Liver (tissue), 3 donors: ENCODE data around the gene CCDC167.

Experiments
- EGR1 ChIP-seq, 2 donors: IDR thresholded peaks; 2 replicates each; pipeline ENCODE4 v1.6.1; 2016 to 2018; ENCODE audit warnings: antibody characterized with exemption in 2 of 2, low read depth in 2 of 2
- FOXA1 ChIP-seq: IDR thresholded peaks from 2 replicates; pipeline ENCODE4 v1.6.1; 2016; ENCODE audit warnings: antibody characterized with exemption
- GABPA ChIP-seq, 2 donors: IDR thresholded peaks in 1 of 2; conservative IDR thresholded peaks in 1 of 2; 2 replicates each; pipeline ENCODE4 v1.6.1; 2016; ENCODE audit warnings: antibody characterized with exemption in 2 of 2, mild to moderate bottlenecking in 1 of 2, moderate library complexity in 1 of 2
- HNF4A ChIP-seq, 2 donors: conservative IDR thresholded peaks; 2 replicates each; pipeline ENCODE4 v1.6.1; 2016; ENCODE audit warnings: antibody characterized with exemption in 2 of 2, mild to moderate bottlenecking in 2 of 2
- HNF4G ChIP-seq: IDR thresholded peaks from 2 replicates; pipeline ENCODE4 v1.6.1; 2016; ENCODE audit warnings: antibody characterized with exemption
- JUND ChIP-seq, 2 donors: IDR thresholded peaks; 2 replicates each; pipeline ENCODE4 v1.6.1; 2016; ENCODE audit warnings: antibody characterized with exemption in 2 of 2
- RAD21 ChIP-seq, 2 donors: IDR thresholded peaks; 2 replicates each; pipeline ENCODE4 v1.6.1; 2016; ENCODE audit warnings: antibody characterized with exemption in 2 of 2, mild to moderate bottlenecking in 2 of 2
- TAF1 ChIP-seq: conservative IDR thresholded peaks from 2 replicates; pipeline ENCODE4 v1.6.1; 2016; ENCODE audit warnings: antibody characterized with exemption, mild to moderate bottlenecking
- YY1 ChIP-seq: IDR thresholded peaks from 2 replicates; pipeline ENCODE4 v1.6.1; 2016; ENCODE audit warnings: antibody characterized with exemption, mild to moderate bottlenecking
- TF ChIP-seq, protein P1 (sequence below): fragments of 150-350 bp; IDR thresholded peaks from 2 replicates; pipeline ENCODE4 v1.5.1; 2017; ENCODE audit warnings: improper control_type of control experiment, low read depth, low read length; ENCODE audit not compliant: missing input control
- TF ChIP-seq, protein P2 (sequence below): IDR thresholded peaks from 2 replicates; pipeline ENCODE4 v1.6.1; 2016; ENCODE audit warnings: antibody characterized with exemption
- TF ChIP-seq, protein P3 (sequence below): IDR thresholded peaks from 2 replicates; pipeline ENCODE4 v1.6.1; 2016; ENCODE audit warnings: antibody characterized with exemption, mild to moderate bottlenecking
- TF ChIP-seq, protein P4 (sequence below): IDR thresholded peaks from 2 replicates; pipeline ENCODE4 v1.6.1; 2016; ENCODE audit warnings: antibody characterized with exemption
- donor health status: healthy.
- donor health status: healthy.

DNA sequence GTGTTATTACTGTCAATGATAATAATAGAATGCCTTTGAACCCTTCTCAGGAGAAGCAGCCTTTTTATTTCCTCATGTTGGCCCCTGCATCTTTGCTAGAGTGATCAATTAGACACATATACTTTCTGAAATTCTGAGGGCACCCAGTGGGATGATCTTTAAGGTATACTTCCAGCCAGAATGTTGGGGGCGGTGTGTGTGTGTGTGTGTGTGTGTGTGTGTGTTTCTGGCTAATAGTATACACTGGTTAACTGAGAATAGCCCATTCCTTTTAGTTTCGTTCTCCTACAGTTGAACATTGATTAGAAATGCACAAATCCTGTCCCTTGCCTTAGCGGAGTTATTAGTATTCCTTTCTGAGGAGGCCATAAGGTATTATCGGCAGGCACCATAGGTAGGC, 41.7 kb upstream of the CCDC167 start:
- TF ChIP-seq RAD21 (IDR thresholded peaks at IDR 0.05) = no peak
- no peak for TF ChIP-seq YY1
- TF ChIP-seq, protein P1, sequence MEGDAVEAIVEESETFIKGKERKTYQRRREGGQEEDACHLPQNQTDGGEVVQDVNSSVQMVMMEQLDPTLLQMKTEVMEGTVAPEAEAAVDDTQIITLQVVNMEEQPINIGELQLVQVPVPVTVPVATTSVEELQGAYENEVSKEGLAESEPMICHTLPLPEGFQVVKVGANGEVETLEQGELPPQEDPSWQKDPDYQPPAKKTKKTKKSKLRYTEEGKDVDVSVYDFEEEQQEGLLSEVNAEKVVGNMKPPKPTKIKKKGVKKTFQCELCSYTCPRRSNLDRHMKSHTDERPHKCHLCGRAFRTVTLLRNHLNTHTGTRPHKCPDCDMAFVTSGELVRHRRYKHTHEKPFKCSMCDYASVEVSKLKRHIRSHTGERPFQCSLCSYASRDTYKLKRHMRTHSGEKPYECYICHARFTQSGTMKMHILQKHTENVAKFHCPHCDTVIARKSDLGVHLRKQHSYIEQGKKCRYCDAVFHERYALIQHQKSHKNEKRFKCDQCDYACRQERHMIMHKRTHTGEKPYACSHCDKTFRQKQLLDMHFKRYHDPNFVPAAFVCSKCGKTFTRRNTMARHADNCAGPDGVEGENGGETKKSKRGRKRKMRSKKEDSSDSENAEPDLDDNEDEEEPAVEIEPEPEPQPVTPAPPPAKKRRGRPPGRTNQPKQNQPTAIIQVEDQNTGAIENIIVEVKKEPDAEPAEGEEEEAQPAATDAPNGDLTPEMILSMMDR = no peak
- no peak for TF ChIP-seq TAF1
- TF ChIP-seq GABPA (IDR thresholded peaks at IDR 0.05 in 1 of 2, conservative IDR thresholded peaks at IDR 0.05 in 1 of 2) = no peak
- TF ChIP-seq, protein P2, sequence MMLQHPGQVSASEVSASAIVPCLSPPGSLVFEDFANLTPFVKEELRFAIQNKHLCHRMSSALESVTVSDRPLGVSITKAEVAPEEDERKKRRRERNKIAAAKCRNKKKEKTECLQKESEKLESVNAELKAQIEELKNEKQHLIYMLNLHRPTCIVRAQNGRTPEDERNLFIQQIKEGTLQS = no peak
- no peak for TF ChIP-seq JUND (IDR thresholded peaks at IDR 0.05)
- TF ChIP-seq, protein P3, sequence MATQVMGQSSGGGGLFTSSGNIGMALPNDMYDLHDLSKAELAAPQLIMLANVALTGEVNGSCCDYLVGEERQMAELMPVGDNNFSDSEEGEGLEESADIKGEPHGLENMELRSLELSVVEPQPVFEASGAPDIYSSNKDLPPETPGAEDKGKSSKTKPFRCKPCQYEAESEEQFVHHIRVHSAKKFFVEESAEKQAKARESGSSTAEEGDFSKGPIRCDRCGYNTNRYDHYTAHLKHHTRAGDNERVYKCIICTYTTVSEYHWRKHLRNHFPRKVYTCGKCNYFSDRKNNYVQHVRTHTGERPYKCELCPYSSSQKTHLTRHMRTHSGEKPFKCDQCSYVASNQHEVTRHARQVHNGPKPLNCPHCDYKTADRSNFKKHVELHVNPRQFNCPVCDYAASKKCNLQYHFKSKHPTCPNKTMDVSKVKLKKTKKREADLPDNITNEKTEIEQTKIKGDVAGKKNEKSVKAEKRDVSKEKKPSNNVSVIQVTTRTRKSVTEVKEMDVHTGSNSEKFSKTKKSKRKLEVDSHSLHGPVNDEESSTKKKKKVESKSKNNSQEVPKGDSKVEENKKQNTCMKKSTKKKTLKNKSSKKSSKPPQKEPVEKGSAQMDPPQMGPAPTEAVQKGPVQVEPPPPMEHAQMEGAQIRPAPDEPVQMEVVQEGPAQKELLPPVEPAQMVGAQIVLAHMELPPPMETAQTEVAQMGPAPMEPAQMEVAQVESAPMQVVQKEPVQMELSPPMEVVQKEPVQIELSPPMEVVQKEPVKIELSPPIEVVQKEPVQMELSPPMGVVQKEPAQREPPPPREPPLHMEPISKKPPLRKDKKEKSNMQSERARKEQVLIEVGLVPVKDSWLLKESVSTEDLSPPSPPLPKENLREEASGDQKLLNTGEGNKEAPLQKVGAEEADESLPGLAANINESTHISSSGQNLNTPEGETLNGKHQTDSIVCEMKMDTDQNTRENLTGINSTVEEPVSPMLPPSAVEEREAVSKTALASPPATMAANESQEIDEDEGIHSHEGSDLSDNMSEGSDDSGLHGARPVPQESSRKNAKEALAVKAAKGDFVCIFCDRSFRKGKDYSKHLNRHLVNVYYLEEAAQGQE = no peak
- TF ChIP-seq HNF4G = no peak
- TF ChIP-seq EGR1 (IDR thresholded peaks at IDR 0.05; ENCODE audit: low read depth in 2 of 2) = no peak
- TF ChIP-seq HNF4A (conservative IDR thresholded peaks at IDR 0.05) = no peak
- TF ChIP-seq FOXA1 = no peak
- TF ChIP-seq, protein P4, sequence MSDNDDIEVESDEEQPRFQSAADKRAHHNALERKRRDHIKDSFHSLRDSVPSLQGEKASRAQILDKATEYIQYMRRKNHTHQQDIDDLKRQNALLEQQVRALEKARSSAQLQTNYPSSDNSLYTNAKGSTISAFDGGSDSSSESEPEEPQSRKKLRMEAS = no peak
